ENCODE data around the gene IL17RA. TPM values are rescaled to one million over a fixed set of nuclear protein-coding genes. Genes with fewer than 3 reads are reported as not detected.
A peak's percentile ranks its signal among the peaks of the same experiment; 100 is the strongest.

Gene IL17RA
- total and polyA plus RNA-seq, 8 donors, result 7.6 to 61.6 (median 8.4) TPM

- Histone ChIP-seq H3K36me3 (no peaks in the 10 kb centered on the region), H3K27me3 (no peaks in the 10 kb centered on the region), H3K9me3 (no peaks in the 10 kb centered on the region), H3K27ac (no peak overlapping the region), H3K4me3 (no peak overlapping the region), H3K4me1 (peaks cover 0 to 95% of the 10 kb centered on the region in 2 donors)
- DNase-seq (no peak), ATAC-seq (no peak)
- no peak for TF ChIP-seq CTCF (IDR thresholded peaks at IDR 0.05)
- intact Hi-C loops (cut with DNase I), result loop anchor here in 1 of 2 donors (10.0 kb wide), 1 partner anchor 414 kb away; no protein-coding TSS in a partner anchor
These were observed 5.8 kb downstream of the IL17RA start for GRCh38 chr22:17090550-17090949.

GRCh38 chr22:17091851-17092250, 7.1 kb downstream of the IL17RA start:
- H3K4me3 ChIP-seq, result no peak overlapping the region
- no peaks in the 10 kb centered on the region for H3K27me3 ChIP-seq
- H3K4me1 ChIP-seq, result peaks cover 0 to 95% of the 10 kb centered on the region in 2 donors
- peaks cover 0 to under 1% of the 10 kb centered on the region in 2 donors for H3K36me3 ChIP-seq
- intact Hi-C loops (cut with DNase I), result loop anchor here in 1 of 2 donors (10.0 kb wide), 1 partner anchor 413 kb away; no protein-coding TSS in a partner anchor
- no peak for TF ChIP-seq CTCF (IDR thresholded peaks at IDR 0.05)
- no peaks in the 10 kb centered on the region for H3K9me3 ChIP-seq
- DNase-seq (no peak), ATAC-seq (no peak)
- H3K27ac ChIP-seq, result no peak overlapping the region

GRCh38 chr22:17093081-17093480, 8.3 kb downstream of the IL17RA start:
- ATAC-seq (no peak), DNase-seq (no peak)
- Histone ChIP-seq H3K4me1 (peaks cover 0 to 95% of the 10 kb centered on the region in 2 donors), H3K36me3 (peaks cover 0 to 13% of the 10 kb centered on the region in 2 donors), H3K4me3 (no peak overlapping the region), H3K27me3 (no peaks in the 10 kb centered on the region), H3K9me3 (no peaks in the 10 kb centered on the region), H3K27ac (no peak overlapping the region)
- TF ChIP-seq CTCF (IDR thresholded peaks at IDR 0.05), result no peak
- intact Hi-C loops (cut with DNase I), result loop anchor here in 1 of 2 donors (10.0 kb wide), 1 partner anchor 412 kb away; no protein-coding TSS in a partner anchor

- intact Hi-C loops (cut with DNase I), result loop anchor here in 1 of 2 donors (10.0 kb wide), 1 partner anchor 409 kb away; no protein-coding TSS in a partner anchor
- H3K4me3 ChIP-seq, result no peak overlapping the region
- no peak for DNase-seq
- no peaks in the 10 kb centered on the region for H3K27me3 ChIP-seq
- no peaks in the 10 kb centered on the region for H3K9me3 ChIP-seq
- peaks cover 0 to 38% of the 10 kb centered on the region in 2 donors for H3K36me3 ChIP-seq
- peak overlapping the region in 1 of 2 donors; percentile 85 for H3K27ac ChIP-seq
- H3K4me1 ChIP-seq, result peaks cover 0 to 95% of the 10 kb centered on the region in 2 donors
- peak in 1 of 2 donors; percentile 8 for TF ChIP-seq CTCF (IDR thresholded peaks at IDR 0.05)
- no peak for ATAC-seq
These were observed 10.7 kb downstream of the IL17RA start for GRCh38 chr22:17095538-17095937.

- no peak for TF ChIP-seq CTCF (IDR thresholded peaks at IDR 0.05)
These were observed 11.3 kb downstream of the IL17RA start for GRCh38 chr22:17096071-17096470.

More at GRCh38 chr22:17096071-17096470, 11.3 kb downstream of the IL17RA start:
- Histone ChIP-seq H3K4me3 (no peak overlapping the region), H3K4me1 (peaks cover 0 to 95% of the 10 kb centered on the region in 2 donors), H3K27me3 (no peaks in the 10 kb centered on the region), H3K27ac (peak overlapping the region in 1 of 2 donors; percentile 85), H3K9me3 (no peaks in the 10 kb centered on the region), H3K36me3 (peaks cover 0 to 43% of the 10 kb centered on the region in 2 donors)
- intact Hi-C loops (cut with DNase I), result loop anchor here in 1 of 2 donors (10.0 kb wide), 1 partner anchor 409 kb away; no protein-coding TSS in a partner anchor
- ATAC-seq (no peak), DNase-seq (no peak)
